Fibroblast of pulmonary artery (primary cell): ENCODE data around the gene BLVRB.
"Not testable (repeated sequence)": the region's sequence is repeated elsewhere in the genome, so short reads cannot be mapped to it uniquely, and the experiment has no call there.

Source experiments
- DNase-seq: peaks from one replicate; pipeline ENCODE4 v3.0.0-alpha.2; 2010; ENCODE audit warnings: low read depth
- H3K4me3 ChIP-seq: replicated peaks from 2 replicates; pipeline ENCODE4 v1.5.1; 2011; ENCODE audit warnings: low read depth, mild to moderate bottlenecking, control low read depth, low read length, moderate library complexity
- CTCF ChIP-seq: IDR thresholded peaks from 2 replicates; pipeline ENCODE4 v1.5.1; 2011; ENCODE audit warnings: mild to moderate bottlenecking, control low read depth, low read length, inconsistent platforms; ENCODE audit errors: missing control alignments

The BLVRB gene

DNA sequence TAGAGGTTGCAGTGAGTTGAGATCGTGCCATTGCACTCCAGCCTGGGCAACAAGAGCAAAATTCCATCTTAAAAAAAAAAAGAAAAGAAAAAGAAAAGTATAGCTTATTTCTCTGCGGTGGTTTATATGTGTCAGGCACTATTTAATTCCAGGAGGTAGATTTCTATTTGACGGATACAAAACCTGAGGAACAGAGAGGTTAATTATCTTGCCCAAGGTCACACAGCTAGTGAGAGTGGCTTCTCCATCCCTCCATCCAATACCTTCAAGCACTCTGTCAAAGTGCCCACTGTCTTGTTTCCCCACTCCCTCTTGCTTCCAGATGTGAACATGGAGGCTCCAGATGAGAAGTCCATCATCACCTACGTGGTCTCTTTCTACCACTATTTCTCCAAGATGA, 36.1 kb upstream of the BLVRB start:
- H3K4me3 ChIP-seq, result no peak overlapping the region
- no peak for TF ChIP-seq CTCF
- no peak for DNase-seq

- not testable (repeated sequence) for H3K4me3 ChIP-seq, DNase-seq
Measured at GRCh38 chr19:40500678-40501530, 35.4 kb upstream of the BLVRB start.

DNA sequence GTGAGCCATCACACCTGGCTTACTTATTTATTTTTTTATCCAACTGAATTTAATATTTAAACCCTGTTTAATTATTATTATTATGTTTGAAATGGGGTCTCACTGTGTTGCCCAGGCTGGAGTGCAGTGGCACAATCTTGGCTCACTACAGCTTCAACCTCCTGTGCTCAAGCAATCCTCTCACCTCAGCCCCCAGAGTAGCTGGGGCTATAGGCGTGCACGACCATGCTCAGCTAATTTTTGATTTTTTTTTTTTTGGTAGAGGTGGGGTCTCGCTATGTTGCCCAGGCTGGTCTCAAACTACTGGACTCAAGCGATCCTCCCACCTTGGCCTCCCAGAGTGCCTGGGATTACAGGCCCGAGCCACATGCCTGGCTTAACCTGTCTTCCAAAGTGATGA, 33.8 kb upstream of the BLVRB start:
- no peak for DNase-seq
- no peak overlapping the region for H3K4me3 ChIP-seq
- no peak for TF ChIP-seq CTCF

DNA sequence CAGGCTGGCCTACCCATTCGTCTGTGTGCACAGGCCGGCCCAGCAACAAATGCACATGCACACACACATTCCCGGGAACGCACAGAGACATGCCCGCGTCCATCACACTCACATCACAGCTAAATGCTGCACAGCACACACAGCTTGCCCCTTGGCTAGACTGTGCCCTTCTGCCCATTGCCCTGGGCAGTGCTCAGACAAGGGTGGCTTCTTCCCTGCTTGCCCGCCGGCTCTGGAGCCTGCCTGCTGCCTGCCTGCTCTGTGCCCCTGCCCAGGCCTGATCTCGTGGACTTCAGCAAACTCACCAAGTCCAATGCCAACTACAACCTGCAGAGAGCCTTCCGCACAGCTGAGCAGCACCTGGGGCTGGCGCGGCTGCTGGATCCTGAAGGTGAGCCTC, 31.7 kb upstream of the BLVRB start:
- no peak for DNase-seq
- H3K4me3 ChIP-seq, result no peak overlapping the region
- TF ChIP-seq CTCF, result no peak

- DNase-seq, result no peak
- no peak for TF ChIP-seq CTCF
- no peak overlapping the region for H3K4me3 ChIP-seq
Measured at GRCh38 chr19:40494191-40494838, 28.8 kb upstream of the BLVRB start.

DNA sequence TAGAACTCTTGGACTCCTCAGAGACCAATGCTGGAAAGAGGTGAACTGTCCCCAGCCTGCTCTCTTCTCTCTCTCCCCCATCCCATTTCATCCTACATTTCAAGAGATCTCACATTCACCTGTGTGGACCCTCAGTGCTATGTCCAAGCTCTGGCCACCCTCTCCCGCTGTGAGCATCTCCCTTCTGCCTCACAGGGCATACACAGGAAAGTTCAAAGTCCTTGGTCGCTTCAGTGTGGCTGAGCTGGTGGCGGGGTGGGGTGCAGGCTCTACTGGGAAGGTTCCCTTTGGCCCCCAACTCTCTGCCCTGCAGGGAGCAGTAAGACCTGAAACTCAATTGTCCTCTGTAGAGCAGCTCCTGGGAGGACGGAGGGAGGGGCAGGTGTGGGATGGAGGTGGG, 28.2 kb upstream of the BLVRB start:
- TF ChIP-seq CTCF, result no peak
- no peak overlapping the region for H3K4me3 ChIP-seq
- DNase-seq, result no peak

DNA sequence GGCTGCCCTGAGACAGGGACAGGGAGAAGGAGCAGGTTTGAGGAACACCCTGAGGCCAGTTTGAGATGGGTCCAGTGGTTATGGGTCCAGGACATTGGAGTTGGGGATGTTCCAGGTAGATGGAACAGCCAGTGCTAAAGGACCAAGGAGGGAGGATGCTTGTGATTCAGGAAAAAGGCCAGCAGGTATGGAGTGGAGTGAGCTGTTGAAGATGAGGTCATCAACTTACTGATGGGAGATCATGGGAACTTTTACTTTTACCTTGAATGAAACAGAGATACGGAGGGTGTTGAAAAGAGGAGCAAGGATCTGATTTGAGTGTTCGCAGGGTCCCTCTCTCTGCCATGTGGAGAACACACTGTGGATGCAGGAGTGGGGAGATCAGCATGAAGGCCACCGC, 26.7 kb upstream of the BLVRB start:
- DNase-seq, result no peak
- no peak for TF ChIP-seq CTCF
- no peak overlapping the region for H3K4me3 ChIP-seq
